HG03571 (cell line): ENCODE measurements around the gene MDK.
A peak's percentile ranks its signal among the peaks of the same experiment; 100 is the strongest.

Experiments used
- ATAC-seq: cut with Tn5 transposase; IDR thresholded peaks from one replicate; pipeline ENCODE4 v1.9.1; 2021; ENCODE audit not compliant: unreplicated experiment

MDK gene

GRCh38 chr11:46347637-46348311, 33.7 kb upstream of the MDK start:
- no peak for ATAC-seq

- ATAC-seq, result no peak
These were observed 32.7 kb upstream of the MDK start for GRCh38 chr11:46348566-46349401.

- no peak for ATAC-seq
These were observed 30.8 kb upstream of the MDK start for GRCh38 chr11:46350695-46351094.

- no peak for ATAC-seq
These were observed 30.3 kb upstream of the MDK start for GRCh38 chr11:46351148-46351547.

GRCh38 chr11:46351606-46352005, 29.9 kb upstream of the MDK start:
- ATAC-seq, result no peak

GRCh38 chr11:46352063-46352841, 29.2 kb upstream of the MDK start:
- ATAC-seq, result no peak

GRCh38 chr11:46353698-46354097, 27.8 kb upstream of the MDK start:
- no peak for ATAC-seq

GRCh38 chr11:46356924-46357482, 24.5 kb upstream of the MDK start:
- ATAC-seq, result no peak

- no peak for ATAC-seq
These were observed 24.0 kb upstream of the MDK start for GRCh38 chr11:46357483-46357936.

GRCh38 chr11:46359953-46360352, 21.5 kb upstream of the MDK start:
- ATAC-seq, result no peak

GRCh38 chr11:46360878-46361277, 20.6 kb upstream of the MDK start:
- ATAC-seq, result peak; percentile 9

GRCh38 chr11:46361283-46362155, 19.9 kb upstream of the MDK start:
- peak; percentile 93 for ATAC-seq

- no peak for ATAC-seq
These were observed 19.1 kb upstream of the MDK start for GRCh38 chr11:46362156-46363030.

GRCh38 chr11:46363031-46363407, 18.4 kb upstream of the MDK start:
- ATAC-seq, result no peak

- no peak for ATAC-seq
These were observed 17.9 kb upstream of the MDK start for GRCh38 chr11:46363455-46364005.

GRCh38 chr11:46364056-46364455, 17.4 kb upstream of the MDK start:
- no peak for ATAC-seq

GRCh38 chr11:46364791-46365190, 16.7 kb upstream of the MDK start:
- no peak for ATAC-seq

GRCh38 chr11:46366260-46366659, 15.2 kb upstream of the MDK start:
- no peak for ATAC-seq

- ATAC-seq, result no peak
These were observed 14.8 kb upstream of the MDK start for GRCh38 chr11:46366661-46367161.
